ENCODE results near the gene FUT8.

- TF ChIP-seq RAD21 (IDR thresholded peaks at IDR 0.05) (no peak), CTCF (IDR thresholded peaks at IDR 0.05; ENCODE audit: low read depth, low read length, missing input control) (no peak), YY1 (IDR thresholded peaks at IDR 0.05) (no peak), EGR1 (IDR thresholded peaks at IDR 0.05; ENCODE audit: low read depth in 2 of 2) (no peak), REST (IDR thresholded peaks at IDR 0.05) (no peak), MAX (IDR thresholded peaks at IDR 0.05) (no peak), RXRA (IDR thresholded peaks at IDR 0.05) (no peak), SP1 (IDR thresholded peaks at IDR 0.05) (no peak), HNF4A (conservative IDR thresholded peaks at IDR 0.05) (no peak), ATF3 (IDR thresholded peaks at IDR 0.05) (no peak), TAF1 (conservative IDR thresholded peaks at IDR 0.05) (no peak), ZBTB33 (IDR thresholded peaks at IDR 0.05) (no peak)
Measured at GRCh38 chr14:65371784-65372183, 40.7 kb upstream of the FUT8 start.

Data from liver (tissue), 3 donors.